CD4-positive, alpha-beta memory T cell (primary cell): ENCODE data around the gene KRTAP9-9. TPM values are rescaled to one million over a fixed set of nuclear protein-coding genes. Genes with fewer than 3 reads are reported as not detected.
A peak's percentile ranks its signal among the peaks of the same experiment; 100 is the strongest.
"Not testable (repeated sequence)": the region's sequence is repeated elsewhere in the genome, so short reads cannot be mapped to it uniquely, and the experiment has no call there.

Source experiments
- CTCF ChIA-PET: fragments of 350-600 bp; sonication (Branson Sonifier 250); formaldehyde crosslinking; loops from one replicate; lab custom pipeline; 2021; ENCODE audit warnings: inconsistent platforms; ENCODE audit not compliant: partially characterized antibody; lab: Charles Lee
- POLR2A ChIA-PET: fragments of 350-600 bp; sonication (Branson Sonifier 250); formaldehyde crosslinking; loops from one replicate; lab custom pipeline; 2021; ENCODE audit not compliant: partially characterized antibody; lab: Charles Lee
- DNase-seq, 5 donors: peaks; one replicate each; pipeline versions ENCODE4 v3.0.0 to v3.0.0-alpha.2; 2020 to 2022; ENCODE audit warnings: mixed read lengths in 1 of 5
- H3K27ac ChIP-seq: one replicate; pipeline ENCODE4 v1.7.0; 2013; ENCODE audit warnings: low read depth, low read length
- H3K27me3 ChIP-seq: 2 replicates; pipeline ENCODE4 v1.7.0; 2013; ENCODE audit warnings: mild to moderate bottlenecking, low read length, moderate library complexity; ENCODE audit not compliant: insufficient read depth
- H3K36me3 ChIP-seq: 2 replicates; pipeline ENCODE4 v1.7.0; 2013; ENCODE audit warnings: mild to moderate bottlenecking, low read length, moderate library complexity; ENCODE audit not compliant: insufficient read depth
- H3K4me1 ChIP-seq: 2 replicates; pipeline ENCODE4 v1.7.0; 2013; ENCODE audit warnings: mild to moderate bottlenecking, low read length, moderate library complexity; ENCODE audit not compliant: insufficient read depth
- H3K4me3 ChIP-seq, 2 donors: one replicate each; pipeline ENCODE4 v1.7.0; 2013; ENCODE audit warnings: low read length in 2 of 2, mild to moderate bottlenecking in 1 of 2
- H3K9me3 ChIP-seq, 2 donors: one replicate each; pipeline ENCODE4 v1.7.0; 2013; ENCODE audit warnings: low read length in 2 of 2, control low read depth in 1 of 2; ENCODE audit not compliant: control insufficient read depth in 1 of 2
- H3K27ac Mint-ChIP-seq, 7 donors: one replicate each; pipeline ENCODE4 v1.8.0; 2020 to 2021; ENCODE audit warnings: mixed read lengths in 7 of 7, mild to moderate bottlenecking in 6 of 7, inconsistent platforms in 3 of 7, moderate library complexity in 3 of 7
- H3K27me3 Mint-ChIP-seq, 2 donors: one replicate each; pipeline ENCODE4 v1.8.0; 2020 to 2021; ENCODE audit warnings: mixed read lengths in 2 of 2
- H3K36me3 Mint-ChIP-seq, 2 donors: one replicate each; pipeline ENCODE4 v1.8.0; 2020 to 2021; ENCODE audit warnings: mixed read lengths in 2 of 2, inconsistent platforms in 1 of 2, mild to moderate bottlenecking in 1 of 2
- H3K4me1 Mint-ChIP-seq, 4 donors: one replicate each; pipeline ENCODE4 v1.8.0; 2020 to 2021; ENCODE audit warnings: mixed read lengths in 4 of 4, mild to moderate bottlenecking in 1 of 4
- H3K4me3 Mint-ChIP-seq, 8 donors: one replicate each; pipeline ENCODE4 v1.8.0; 2020 to 2021; ENCODE audit warnings: mixed read lengths in 8 of 8, mild to moderate bottlenecking in 7 of 8, moderate library complexity in 6 of 8, inconsistent platforms in 3 of 8
- H3K9me3 Mint-ChIP-seq, 8 donors: one replicate each; pipeline ENCODE4 v1.8.0; 2020 to 2021; ENCODE audit warnings: mixed read lengths in 8 of 8, mild to moderate bottlenecking in 5 of 8, inconsistent platforms in 3 of 8, moderate library complexity in 1 of 8
- intact Hi-C: fragments of 100-400 bp; cut with micrococcal nuclease; formaldehyde crosslinking; loops from one replicate; pipeline ENCODE4 v1.15.1; 2023
- polyA plus RNA-seq, 2 donors: library from polyadenylated mRNA; unstranded; fragments of 300-500 nt; fragmentation: Illumina TruSeq; gene quantifications; one replicate each; pipeline ENCODE4 v1.2.3, GENCODE V29; 2021
- total RNA-seq, 2 experiments: library from RNA; stranded (reverse); gene quantifications; one replicate each; pipeline ENCODE4 v1.2.3, GENCODE V29; 2021

KRTAP9-9 gene
- total RNA-seq (not detected), polyA plus RNA-seq (not detected)

DNA sequence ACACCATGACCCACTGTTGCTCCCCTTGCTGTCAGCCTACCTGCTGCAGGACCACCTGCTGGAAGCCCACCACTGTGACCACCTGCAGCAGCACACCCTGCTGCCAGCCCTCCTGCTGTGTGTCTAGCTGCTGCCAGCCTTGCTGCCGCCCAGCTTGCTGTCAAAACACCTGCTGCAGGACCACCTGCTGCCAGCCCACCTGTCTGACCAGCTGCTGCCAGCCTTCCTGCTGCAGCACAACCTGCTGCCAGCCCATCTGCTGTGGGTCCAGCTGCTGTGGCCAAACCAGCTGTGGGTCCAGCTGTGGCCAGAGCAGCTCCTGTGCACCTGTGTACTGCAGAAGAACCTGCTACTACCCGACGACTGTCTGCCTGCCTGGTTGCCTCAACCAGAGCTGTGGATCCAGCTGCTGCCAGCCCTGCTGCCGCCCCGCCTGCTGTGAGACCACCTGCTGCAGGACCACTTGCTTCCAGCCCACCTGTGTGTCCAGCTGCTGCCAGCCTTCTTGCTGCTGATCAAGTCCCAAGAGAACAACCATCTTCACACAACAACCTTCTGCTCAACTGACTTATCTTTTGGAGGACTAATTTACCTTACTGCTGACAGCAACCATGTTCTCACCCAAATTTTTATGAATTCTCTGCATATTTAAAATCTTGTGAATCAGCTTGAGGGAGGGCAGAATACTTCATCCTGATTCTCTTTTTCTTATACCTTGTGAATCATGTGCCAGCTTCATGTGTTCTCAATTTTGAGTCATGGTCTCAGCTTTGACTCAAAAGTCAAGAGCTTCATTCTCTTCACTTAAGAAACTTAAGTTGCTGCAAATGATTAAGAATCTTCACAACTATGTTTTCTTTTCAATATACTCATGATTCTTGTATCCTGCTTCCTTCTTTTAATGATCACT is at the start of gene KRTAP9-9:
Gene KRTAP9-9, plus strand, starts transcription at position 4 of the 910 bp plus-strand sequence.
- H3K36me3 ChIP-seq, H3K27ac ChIP-seq, H3K4me1 Mint-ChIP-seq, intact Hi-C loops, H3K9me3 ChIP-seq, POLR2A ChIA-PET, H3K27me3 ChIP-seq, H3K4me3 Mint-ChIP-seq, H3K4me3 ChIP-seq, H3K9me3 Mint-ChIP-seq, H3K36me3 Mint-ChIP-seq, DNase-seq, CTCF ChIA-PET, H3K4me1 ChIP-seq: not testable (repeated sequence)
- peak within 1 kb of the TSS in 2 of 7 donors; percentile 2 to 43 for H3K27ac Mint-ChIP-seq
- H3K27me3 Mint-ChIP-seq = peaks cover 15 to 19% of the 10 kb centered on the region in 2 donors

DNA sequence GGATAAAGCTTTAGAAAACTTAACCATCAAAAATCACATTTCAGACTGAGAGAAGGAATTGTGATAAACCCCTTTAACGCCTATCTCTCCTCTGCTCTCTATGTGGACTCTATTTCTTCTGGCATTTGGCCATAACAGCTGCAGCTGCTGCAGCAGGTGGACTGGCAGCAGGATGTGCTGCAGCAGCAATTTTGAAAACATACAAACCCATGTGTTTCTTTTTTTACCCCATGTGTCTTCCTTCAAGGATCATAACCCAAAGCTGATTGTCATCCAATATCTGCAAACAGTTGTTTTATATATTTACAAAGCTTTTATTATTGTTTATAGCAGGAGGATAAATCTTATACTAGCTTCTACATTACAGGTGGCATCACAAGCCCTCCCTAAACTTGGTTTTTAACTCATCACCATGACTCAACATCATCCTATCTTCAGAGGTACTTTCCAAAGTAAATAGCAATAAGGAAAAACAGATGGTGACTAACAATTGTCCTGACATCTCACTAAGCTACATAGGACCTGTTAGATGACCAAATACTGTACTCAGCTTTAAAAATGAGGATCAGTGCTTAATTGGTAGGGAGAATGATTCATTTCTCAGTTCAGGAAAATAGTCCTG is 43.2 kb upstream of the KRTAP9-9 start:
- peaks cover 0 to 8% (median 2%) of the 10 kb centered on the region in 4 donors for H3K4me1 Mint-ChIP-seq
- Histone ChIP-seq H3K4me1 (no peaks in the 10 kb centered on the region), H3K27ac (no peak overlapping the region), H3K36me3 (no peaks in the 10 kb centered on the region), H3K9me3 (no peaks in the 10 kb centered on the region), H3K27me3 (no peaks in the 10 kb centered on the region), H3K4me3 (no peak overlapping the region)
- DNase-seq = peak in 1 of 5 donors; percentile 4
- intact Hi-C loops = no loop called here
- H3K27me3 Mint-ChIP-seq = peaks cover 23 to 24% of the 10 kb centered on the region in 2 donors
- ChIA-PET POLR2A (no interaction called here), CTCF (interaction anchor here (1.0 kb wide), 1 partner anchor 111 kb away, joined by 3 read pairs; no protein-coding TSS in a partner anchor)
- no peak overlapping the region for H3K4me3 Mint-ChIP-seq
- H3K27ac Mint-ChIP-seq = no peak overlapping the region
- peaks cover 0 to 4% of the 10 kb centered on the region in 2 donors for H3K36me3 Mint-ChIP-seq
- peaks cover 0 to 5% (median 0%) of the 10 kb centered on the region in 8 donors for H3K9me3 Mint-ChIP-seq

DNA sequence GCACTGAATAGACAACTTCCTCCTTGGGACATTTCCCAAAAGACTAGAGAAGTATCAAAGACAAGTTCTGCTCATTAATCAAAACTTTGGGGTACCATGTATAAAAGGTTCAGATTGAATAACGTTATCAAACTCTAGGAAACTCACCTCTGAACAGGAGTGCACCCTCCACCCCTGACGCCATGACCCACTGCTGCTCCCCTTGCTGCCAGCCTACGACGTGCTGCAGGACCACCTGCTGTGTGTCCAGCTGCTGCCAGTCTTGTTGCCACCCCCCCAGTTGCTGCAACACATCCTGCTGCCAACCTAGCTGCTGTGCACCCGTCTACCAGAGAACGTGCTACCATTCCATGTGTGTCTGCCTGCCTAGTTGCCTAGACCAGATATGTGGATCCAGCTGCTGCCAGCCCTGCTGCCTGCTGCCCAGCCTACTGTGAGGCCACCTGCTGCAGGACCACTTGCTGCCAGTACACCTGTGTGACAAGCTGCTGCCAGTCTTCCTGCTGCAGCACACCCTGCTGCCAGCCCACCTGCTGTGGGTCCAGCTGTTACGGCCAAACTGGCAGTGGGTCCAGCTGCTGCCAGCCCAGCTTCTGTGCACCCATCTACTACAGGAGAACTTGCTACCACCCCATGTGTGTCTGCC is 42.5 kb upstream of the KRTAP9-9 start:
- no peaks in the 10 kb centered on the region for H3K4me1 ChIP-seq
- Mint-ChIP-seq H3K4me1 (peaks cover 0 to 8% (median 2%) of the 10 kb centered on the region in 4 donors), H3K27ac (peak overlapping the region in 1 of 7 donors; percentile 19), H3K4me3 (no peak overlapping the region), H3K36me3 (peaks cover 0 to 4% of the 10 kb centered on the region in 2 donors), H3K27me3 (peaks cover 25 to 27% of the 10 kb centered on the region in 2 donors), H3K9me3 (peaks cover 0 to 5% (median 0%) of the 10 kb centered on the region in 8 donors)
- DNase-seq = no peak
- no peaks in the 10 kb centered on the region for H3K27me3 ChIP-seq
- ChIA-PET POLR2A (no interaction called here), CTCF (interaction anchor here (1.0 kb wide), 1 partner anchor 110 kb away, joined by 3 read pairs; no protein-coding TSS in a partner anchor)
- no peaks in the 10 kb centered on the region for H3K9me3 ChIP-seq
- H3K36me3 ChIP-seq = no peaks in the 10 kb centered on the region
- H3K4me3 ChIP-seq = no peak overlapping the region
- intact Hi-C loops = no loop called here
- H3K27ac ChIP-seq = no peak overlapping the region

DNA sequence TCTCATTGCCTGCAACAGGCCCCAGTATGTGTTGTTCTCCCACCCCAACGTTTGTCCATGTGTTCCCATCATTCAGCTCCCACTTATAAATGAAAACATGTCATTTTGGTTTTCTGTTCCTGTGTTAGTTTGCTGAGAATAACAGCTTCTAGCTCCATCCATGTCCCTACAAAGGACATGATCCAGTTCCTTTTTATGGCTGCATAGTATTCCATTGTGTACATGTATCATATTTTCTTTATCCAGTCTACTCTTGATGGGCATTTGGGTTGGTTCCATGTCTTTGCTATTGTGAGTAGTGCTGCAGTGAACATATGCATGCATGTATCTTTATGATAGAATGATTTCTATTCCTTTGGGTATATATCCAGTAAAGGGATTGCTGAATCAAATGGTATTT is 39.5 kb upstream of the KRTAP9-9 start:
- Histone ChIP-seq H3K4me1 (no peaks in the 10 kb centered on the region), H3K27me3 (no peaks in the 10 kb centered on the region), H3K4me3 (no peak overlapping the region), H3K36me3 (no peaks in the 10 kb centered on the region), H3K9me3 (no peaks in the 10 kb centered on the region), H3K27ac (no peak overlapping the region)
- ChIA-PET CTCF (no interaction called here), POLR2A (no interaction called here)
- no peak for DNase-seq
- peaks cover 0 to 8% (median 2%) of the 10 kb centered on the region in 4 donors for H3K4me1 Mint-ChIP-seq
- H3K27ac Mint-ChIP-seq = no peak overlapping the region
- intact Hi-C loops = no loop called here
- H3K4me3 Mint-ChIP-seq = no peak overlapping the region
- H3K27me3 Mint-ChIP-seq = peaks cover 12 to 14% of the 10 kb centered on the region in 2 donors
- H3K9me3 Mint-ChIP-seq = peaks cover 0 to 11% (median 2%) of the 10 kb centered on the region in 8 donors
- peaks cover 0 to 3% of the 10 kb centered on the region in 2 donors for H3K36me3 Mint-ChIP-seq

DNA sequence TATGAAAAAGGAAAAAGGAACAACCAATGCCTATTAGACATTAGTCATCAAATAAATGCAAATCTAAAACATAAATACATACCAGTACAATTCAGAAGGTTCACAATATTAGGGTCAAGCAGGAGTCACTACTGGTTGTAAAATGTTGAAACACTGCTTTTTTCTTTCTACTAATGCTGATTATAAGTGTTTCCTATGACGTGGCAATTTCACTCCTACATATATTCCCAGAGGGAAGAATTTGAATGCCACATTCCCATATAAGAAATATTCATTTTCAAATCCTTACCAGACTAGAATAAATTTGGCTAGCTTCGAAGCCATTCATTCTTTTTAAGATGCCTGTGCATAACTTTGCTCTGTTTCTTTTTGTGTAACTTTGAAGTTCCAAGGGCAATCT is 31.4 kb upstream of the KRTAP9-9 start:
- peaks cover 0 to 12% (median 2%) of the 10 kb centered on the region in 8 donors for H3K9me3 Mint-ChIP-seq

DNA sequence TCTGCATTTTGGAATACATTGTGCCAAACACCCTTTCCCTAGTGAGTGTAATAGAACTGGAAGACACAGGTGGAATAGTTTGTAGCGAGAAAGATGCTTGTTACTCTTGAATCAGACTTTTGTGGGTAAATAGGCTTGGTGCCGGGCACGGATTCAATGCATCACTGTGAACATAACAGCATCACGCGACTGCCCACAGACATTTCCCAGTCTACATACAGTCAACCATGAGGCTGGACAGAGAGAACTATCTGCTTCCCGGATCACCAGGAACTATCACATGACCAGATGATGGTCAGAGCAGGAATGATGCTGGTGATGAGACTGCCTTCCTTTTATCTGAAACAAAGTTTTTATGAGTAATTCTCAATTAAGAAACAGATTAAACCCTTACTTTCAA is 29.1 kb upstream of the KRTAP9-9 start:
- POLR2A ChIA-PET = interaction anchor here (0.6 kb wide), 1 partner anchor 1213 kb away, joined by 3 read pairs; no protein-coding TSS in a partner anchor
- H3K36me3 ChIP-seq = no peaks in the 10 kb centered on the region
- Mint-ChIP-seq H3K4me3 (no peak overlapping the region), H3K4me1 (no peaks in the 10 kb centered on the region), H3K27me3 (peaks cover 7 to 9% of the 10 kb centered on the region in 2 donors), H3K9me3 (peaks cover 0 to 2% (median 0%) of the 10 kb centered on the region in 8 donors), H3K36me3 (no peaks in the 10 kb centered on the region), H3K27ac (no peak overlapping the region)
- H3K27me3 ChIP-seq = no peaks in the 10 kb centered on the region
- CTCF ChIA-PET = no interaction called here
- H3K4me3 ChIP-seq = no peak overlapping the region
- H3K27ac ChIP-seq = no peak overlapping the region
- no peaks in the 10 kb centered on the region for H3K9me3 ChIP-seq
- DNase-seq = no peak
- intact Hi-C loops = no loop called here
- H3K4me1 ChIP-seq = no peaks in the 10 kb centered on the region

More for the DNA sequence above, 31.4 kb upstream of the KRTAP9-9 start:
- no peak overlapping the region for H3K27ac Mint-ChIP-seq
- Histone ChIP-seq H3K4me1 (no peaks in the 10 kb centered on the region), H3K36me3 (no peaks in the 10 kb centered on the region), H3K27ac (no peak overlapping the region), H3K9me3 (no peaks in the 10 kb centered on the region), H3K4me3 (no peak overlapping the region), H3K27me3 (no peaks in the 10 kb centered on the region)
- H3K4me3 Mint-ChIP-seq = no peak overlapping the region
- H3K27me3 Mint-ChIP-seq = peaks cover 7 to 9% of the 10 kb centered on the region in 2 donors
- peaks cover 0 to 3% of the 10 kb centered on the region in 2 donors for H3K36me3 Mint-ChIP-seq
- CTCF ChIA-PET = no interaction called here
- POLR2A ChIA-PET = no interaction called here
- intact Hi-C loops = no loop called here
- no peaks in the 10 kb centered on the region for H3K4me1 Mint-ChIP-seq
- DNase-seq = no peak
